Measurements from ENCODE around the gene RPS23. TPM values are rescaled to one million over a fixed set of nuclear protein-coding genes. Genes with fewer than 3 reads are reported as not detected.
"Not testable (repeated sequence)": the region's sequence is repeated elsewhere in the genome, so short reads cannot be mapped to it uniquely, and the experiment has no call there.

Gene RPS23
- polyA plus RNA-seq, 3 donors = 2,895 to 3,097 (median 3,077) TPM

DNA sequence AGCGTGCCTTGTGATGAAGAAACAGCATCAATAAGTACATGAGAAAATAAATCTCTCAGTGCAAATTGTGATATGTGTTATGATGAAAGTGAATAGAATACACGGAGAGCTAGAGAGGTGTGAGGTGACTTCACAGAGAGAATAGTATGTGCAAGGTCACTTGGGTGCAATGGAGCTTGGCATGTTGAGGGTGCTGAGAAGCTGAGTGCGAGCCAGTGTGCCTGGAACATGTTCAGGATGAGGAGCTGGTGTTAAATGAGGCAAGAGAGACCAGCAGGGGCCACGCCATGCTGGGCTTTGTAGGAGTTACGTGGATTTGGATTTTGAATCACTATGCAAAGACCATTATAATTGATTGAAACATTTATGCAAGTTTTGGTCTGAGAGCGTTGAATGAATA lies 12.8 kb upstream of the RPS23 start:
- DNase-seq (ENCODE audit: low read depth in 3 of 3, low spot score in 2 of 3) = no peak

DNA sequence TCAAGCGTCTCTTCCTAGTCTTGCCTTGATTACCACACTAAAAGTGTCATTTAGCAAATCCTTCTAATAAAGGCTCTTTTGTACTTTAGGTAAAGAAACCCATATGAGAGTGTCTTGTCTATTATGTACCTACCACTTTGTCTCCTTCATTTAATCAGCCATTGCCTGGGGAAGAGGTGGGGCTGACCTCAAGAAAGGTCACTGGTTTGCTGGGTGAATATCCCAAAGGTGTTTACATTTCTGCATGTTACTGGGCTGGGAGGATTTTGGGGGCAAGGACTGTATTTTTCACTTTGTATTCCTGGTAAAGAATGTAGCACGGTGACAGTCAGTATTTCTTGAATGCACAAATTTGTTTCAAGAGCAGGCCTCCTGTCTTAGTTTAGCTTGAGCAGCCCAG lies 11.9 kb upstream of the RPS23 start:
- DNase-seq (ENCODE audit: low read depth in 3 of 3, low spot score in 2 of 3) = no peak

GRCh38 chr5:82287625-82288024 lies 9.5 kb upstream of the RPS23 start:
- no peak for DNase-seq (ENCODE audit: low read depth in 3 of 3, low spot score in 2 of 3)

- DNase-seq (ENCODE audit: low read depth in 3 of 3, low spot score in 2 of 3) = no peak
Observed at GRCh38 chr5:82285206-82285605, 7.1 kb upstream of the RPS23 start.

- DNase-seq (ENCODE audit: low read depth in 3 of 3, low spot score in 2 of 3) = no peak
Observed at GRCh38 chr5:82283893-82284292, 5.7 kb upstream of the RPS23 start.

GRCh38 chr5:82278711-82279370 lies 687 bp upstream of the RPS23 start:
- no peak for DNase-seq (ENCODE audit: low read depth in 3 of 3, low spot score in 2 of 3)

- DNase-seq (ENCODE audit: low read depth in 3 of 3, low spot score in 2 of 3) = peak in 1 of 3 donors; percentile 25
Observed at GRCh38 chr5:82277613-82277986, 554 bp downstream of the RPS23 start.

- no peak for DNase-seq (ENCODE audit: low read depth in 3 of 3, low spot score in 2 of 3)
Observed at GRCh38 chr5:82276800-82277612, 1.1 kb downstream of the RPS23 start.

DNA sequence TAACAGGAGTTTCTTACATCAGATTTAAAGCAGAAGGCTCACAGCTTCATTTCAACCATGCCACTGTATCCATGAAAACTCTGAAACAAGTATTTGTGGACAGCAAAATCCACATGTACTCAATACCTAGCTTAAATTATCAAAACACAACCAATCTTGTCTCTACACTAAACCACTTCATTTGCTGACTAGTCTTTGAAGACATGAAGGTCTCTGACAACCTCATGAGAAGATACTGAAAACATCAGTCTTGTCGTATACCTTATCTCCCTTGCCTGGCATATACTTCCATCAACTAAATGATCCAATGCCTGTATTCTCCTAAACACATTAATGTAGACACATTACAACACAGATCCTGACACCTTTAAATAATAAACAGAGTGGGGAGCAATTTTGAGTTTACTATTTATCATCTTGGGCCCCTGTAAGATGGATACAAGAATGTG lies 2.9 kb downstream of the RPS23 start:
- no peak for DNase-seq (ENCODE audit: low read depth in 3 of 3, low spot score in 2 of 3)

GRCh38 chr5:82274343-82275211 lies 3.6 kb downstream of the RPS23 start:
- no peak for DNase-seq (ENCODE audit: low read depth in 3 of 3, low spot score in 2 of 3)

DNA sequence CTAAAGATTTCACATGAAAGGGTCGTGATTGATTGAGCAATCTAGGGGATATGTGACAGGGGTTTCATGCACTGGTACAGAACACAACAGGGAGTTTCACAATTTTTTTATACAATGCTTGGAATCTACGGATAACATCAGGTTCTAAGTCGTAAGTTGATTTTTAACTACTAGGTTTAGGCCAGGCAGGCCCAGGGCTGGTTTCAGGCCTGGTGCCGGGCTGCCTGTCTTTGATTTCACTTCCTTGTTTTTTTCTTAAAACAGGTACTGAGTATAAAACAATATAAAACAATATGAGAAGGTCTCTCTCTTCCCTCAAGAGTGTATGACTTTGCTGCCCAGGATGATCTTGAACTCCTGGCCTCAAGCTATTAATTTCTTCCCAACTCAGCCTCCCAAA lies 4.7 kb downstream of the RPS23 start:
- not testable (repeated sequence) for DNase-seq (ENCODE audit: low read depth in 3 of 3, low spot score in 2 of 3)

GRCh38 chr5:82272571-82273356 lies 5.4 kb downstream of the RPS23 start:
- DNase-seq (ENCODE audit: low read depth in 3 of 3, low spot score in 2 of 3) = not testable (repeated sequence)

- not testable (repeated sequence) for DNase-seq (ENCODE audit: low read depth in 3 of 3, low spot score in 2 of 3)
Observed at GRCh38 chr5:82269363-82269762, 8.8 kb downstream of the RPS23 start.

GRCh38 chr5:82267297-82267933 lies 10.7 kb downstream of the RPS23 start:
- not testable (repeated sequence) for DNase-seq (ENCODE audit: low read depth in 3 of 3, low spot score in 2 of 3)

GRCh38 chr5:82265047-82265446 lies 13.1 kb downstream of the RPS23 start:
- no peak for DNase-seq (ENCODE audit: low read depth in 3 of 3, low spot score in 2 of 3)

DNA sequence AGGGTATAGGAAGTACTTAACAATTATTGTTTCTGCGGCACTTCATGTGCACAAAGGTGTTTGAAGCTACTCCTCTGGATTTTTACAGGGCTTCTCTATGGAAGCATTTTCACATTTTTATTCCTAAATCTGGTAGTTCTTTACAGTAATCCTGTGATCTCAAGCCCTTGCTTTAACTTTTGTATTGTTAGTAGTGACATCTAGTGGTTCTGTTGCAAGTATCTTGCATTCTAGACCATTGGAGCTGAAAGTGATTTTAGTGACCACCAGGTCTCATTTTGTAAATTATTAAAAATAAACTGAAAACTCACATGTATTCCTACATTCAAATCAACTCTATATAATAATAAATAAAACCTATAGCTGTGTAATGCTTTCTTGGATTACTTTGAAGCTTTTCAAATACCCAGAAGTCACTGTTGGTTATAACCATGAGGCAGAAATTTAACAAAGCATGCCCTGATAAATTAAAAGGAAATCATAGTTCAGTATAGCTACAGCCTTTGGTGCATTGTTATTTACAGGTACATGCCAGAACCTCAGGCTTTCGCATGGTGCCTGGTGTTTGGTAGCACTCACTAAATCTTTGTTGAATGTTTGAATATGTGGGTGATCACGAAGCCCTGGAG lies 18.9 kb downstream of the RPS23 start:
- no peak for DNase-seq (ENCODE audit: low read depth in 3 of 3, low spot score in 2 of 3)

- no peak for DNase-seq (ENCODE audit: low read depth in 3 of 3, low spot score in 2 of 3)
Observed at GRCh38 chr5:82257729-82258128, 20.4 kb downstream of the RPS23 start.

GRCh38 chr5:82257247-82257646 lies 20.9 kb downstream of the RPS23 start:
- no peak for DNase-seq (ENCODE audit: low read depth in 3 of 3, low spot score in 2 of 3)

- DNase-seq (ENCODE audit: low read depth in 3 of 3, low spot score in 2 of 3) = no peak
Observed at GRCh38 chr5:82255844-82256243, 22.3 kb downstream of the RPS23 start.
